Nephron progenitor cell (in vitro differentiated cells): ENCODE results near the gene EBLN2.

ENCODE experiments used
- DNase-seq: peaks from one replicate; pipeline ENCODE4 v3.0.0; 2021
- H3K27ac Mint-ChIP-seq: 2 replicates; pipeline ENCODE4 v1.8.0; 2021; ENCODE audit warnings: mild to moderate bottlenecking, moderate library complexity, mixed read lengths
- H3K27me3 Mint-ChIP-seq: 2 replicates; pipeline ENCODE4 v1.8.0; 2021; ENCODE audit warnings: mild to moderate bottlenecking, low read depth, mixed read lengths; ENCODE audit not compliant: poor library complexity
- H3K36me3 Mint-ChIP-seq: 2 replicates; pipeline ENCODE4 v1.8.0; 2021; ENCODE audit warnings: low read depth, mixed read lengths
- H3K4me1 Mint-ChIP-seq: 2 replicates; pipeline ENCODE4 v1.8.0; 2021; ENCODE audit warnings: mixed read lengths
- H3K4me3 Mint-ChIP-seq: 2 replicates; pipeline ENCODE4 v1.8.0; 2021; ENCODE audit warnings: mild to moderate bottlenecking, moderate library complexity, mixed read lengths
- H3K9me3 Mint-ChIP-seq: 2 replicates; pipeline ENCODE4 v1.8.0; 2021; ENCODE audit warnings: mild to moderate bottlenecking, moderate library complexity, mixed read lengths
- TF ChIP-seq, protein P1 (sequence below): fragments of 200-600 bp; sonication (generic); IDR thresholded peaks from 2 replicates; pipeline ENCODE4 v1.5.0; 2021; ENCODE audit warnings: antibody characterized with exemption

The EBLN2 gene

DNA sequence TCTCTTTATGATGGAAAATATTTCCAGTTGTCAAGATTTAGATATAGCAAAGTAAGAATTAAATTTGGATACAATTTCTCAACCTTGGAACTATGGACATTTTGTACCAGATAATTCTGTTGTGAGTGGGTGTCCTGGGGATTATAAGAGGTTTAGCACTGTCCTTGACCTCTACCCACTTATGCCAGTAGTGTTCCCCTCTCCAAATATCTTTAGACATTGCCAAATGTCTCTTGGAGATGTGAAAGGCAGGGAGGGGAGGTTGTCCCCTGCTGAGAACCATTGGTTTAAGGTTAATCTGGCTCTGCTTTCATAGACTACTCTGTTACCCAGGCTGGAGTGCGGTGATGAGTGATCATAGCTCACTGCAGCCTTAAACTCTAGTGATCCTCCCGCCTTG is at the start of gene EBLN2:
Gene EBLN2 (plus strand): TSS at position 244 of the 400 bp plus-strand sequence. CDS start 423 bp downstream, outside the sequence.
- H3K36me3 Mint-ChIP-seq: peaks cover 49% of the 10 kb centered on the region
- H3K4me3 Mint-ChIP-seq: no peak within 1 kb of the TSS
- H3K27me3 Mint-ChIP-seq: no peaks in the 10 kb centered on the region
- H3K4me1 Mint-ChIP-seq: no peaks in the 10 kb centered on the region
- no peak for DNase-seq
- H3K27ac Mint-ChIP-seq: no peak within 1 kb of the TSS
- H3K9me3 Mint-ChIP-seq: no peaks in the 10 kb centered on the region
- TF ChIP-seq, protein P1, sequence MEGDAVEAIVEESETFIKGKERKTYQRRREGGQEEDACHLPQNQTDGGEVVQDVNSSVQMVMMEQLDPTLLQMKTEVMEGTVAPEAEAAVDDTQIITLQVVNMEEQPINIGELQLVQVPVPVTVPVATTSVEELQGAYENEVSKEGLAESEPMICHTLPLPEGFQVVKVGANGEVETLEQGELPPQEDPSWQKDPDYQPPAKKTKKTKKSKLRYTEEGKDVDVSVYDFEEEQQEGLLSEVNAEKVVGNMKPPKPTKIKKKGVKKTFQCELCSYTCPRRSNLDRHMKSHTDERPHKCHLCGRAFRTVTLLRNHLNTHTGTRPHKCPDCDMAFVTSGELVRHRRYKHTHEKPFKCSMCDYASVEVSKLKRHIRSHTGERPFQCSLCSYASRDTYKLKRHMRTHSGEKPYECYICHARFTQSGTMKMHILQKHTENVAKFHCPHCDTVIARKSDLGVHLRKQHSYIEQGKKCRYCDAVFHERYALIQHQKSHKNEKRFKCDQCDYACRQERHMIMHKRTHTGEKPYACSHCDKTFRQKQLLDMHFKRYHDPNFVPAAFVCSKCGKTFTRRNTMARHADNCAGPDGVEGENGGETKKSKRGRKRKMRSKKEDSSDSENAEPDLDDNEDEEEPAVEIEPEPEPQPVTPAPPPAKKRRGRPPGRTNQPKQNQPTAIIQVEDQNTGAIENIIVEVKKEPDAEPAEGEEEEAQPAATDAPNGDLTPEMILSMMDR: no peak

GRCh38 chr3:73018298-73018697 is 43.2 kb upstream of the EBLN2 start:
- no peak for DNase-seq
- Mint-ChIP-seq H3K27me3 (no peaks in the 10 kb centered on the region), H3K4me3 (no peak overlapping the region), H3K36me3 (peaks cover 60% of the 10 kb centered on the region), H3K27ac (no peak overlapping the region), H3K4me1 (peaks cover 19% of the 10 kb centered on the region), H3K9me3 (no peaks in the 10 kb centered on the region)
- TF ChIP-seq, protein P1: no peak

- no peak overlapping the region for H3K27ac Mint-ChIP-seq
- H3K4me3 Mint-ChIP-seq: no peak overlapping the region
- DNase-seq: no peak
- H3K36me3 Mint-ChIP-seq: peaks cover 59% of the 10 kb centered on the region
- H3K4me1 Mint-ChIP-seq: peaks cover 19% of the 10 kb centered on the region
- H3K9me3 Mint-ChIP-seq: no peaks in the 10 kb centered on the region
- TF ChIP-seq, protein P1: no peak
- no peaks in the 10 kb centered on the region for H3K27me3 Mint-ChIP-seq
Measured at GRCh38 chr3:73018790-73019441, 42.5 kb upstream of the EBLN2 start.

- no peak for DNase-seq
- Mint-ChIP-seq H3K27me3 (no peaks in the 10 kb centered on the region), H3K27ac (no peak overlapping the region), H3K36me3 (peaks cover 67% of the 10 kb centered on the region), H3K4me3 (no peak overlapping the region), H3K4me1 (peaks cover 19% of the 10 kb centered on the region), H3K9me3 (no peaks in the 10 kb centered on the region)
- TF ChIP-seq, protein P1: no peak
Measured at GRCh38 chr3:73021301-73021835, 40.1 kb upstream of the EBLN2 start.

GRCh38 chr3:73024836-73025235 is 36.6 kb upstream of the EBLN2 start:
- no peak for DNase-seq
- Mint-ChIP-seq H3K27ac (no peak overlapping the region), H3K27me3 (peaks cover 2% of the 10 kb centered on the region), H3K9me3 (peaks cover 27% of the 10 kb centered on the region), H3K36me3 (peaks cover 83% of the 10 kb centered on the region), H3K4me1 (peaks cover 15% of the 10 kb centered on the region), H3K4me3 (no peak overlapping the region)
- TF ChIP-seq, protein P1: no peak
